ENCODE data around the gene PRCC. TPM values are rescaled to one million over a fixed set of nuclear protein-coding genes. Genes with fewer than 3 reads are reported as not detected.
A peak's percentile ranks its signal among the peaks of the same experiment; 100 is the strongest.

The PRCC gene
- total and polyA plus RNA-seq, 2 of the 8 experiments (the other 6 are each of a cell fraction or from before 2014, with no cell fraction given): 95.2 to 115 TPM

- H2AFZ ChIP-seq (ENCODE audit: low read length): no peak overlapping the region
- TF ChIP-seq NRF1 (IDR thresholded peaks at IDR 0.05; ENCODE audit: low read depth, low read length) (no peak), SP2 (IDR thresholded peaks at IDR 0.05; ENCODE audit: low read length) (no peak), SIX5 (IDR thresholded peaks at IDR 0.05; ENCODE audit: low read depth, low read length) (no peak), SAP30 (IDR thresholded peaks at IDR 0.05; ENCODE audit: insufficient read depth, insufficient replicate concordance, low read length) (no peak), JUND (IDR thresholded peaks at IDR 0.05; ENCODE audit: low read length) (no peak), POLR2A (IDR thresholded peaks at IDR 0.05; ENCODE audit: control extremely low read depth in 1 of 2, low read depth in 2 of 2, low read length in 2 of 2) (no peak), CHD1 (IDR thresholded peaks at IDR 0.05; ENCODE audit: low read depth, low read length) (no peak), BRCA1 (IDR thresholded peaks at IDR 0.05; ENCODE audit: low read depth, low read length) (no peak), KDM4A (IDR thresholded peaks at IDR 0.05; ENCODE audit: low read depth, low read length, severe bottlenecking) (no peak), CREB1 (IDR thresholded peaks at IDR 0.05) (no peak), TEAD4 (IDR thresholded peaks at IDR 0.05; ENCODE audit: low read depth, low read length) (no peak), EGR1 (IDR thresholded peaks at IDR 0.05; ENCODE audit: borderline replicate concordance, low read depth, low read length) (no peak), TAF7 (optimal IDR thresholded peaks at IDR 0.05; ENCODE audit: borderline replicate concordance, low read depth, low read length) (no peak), SP4 (IDR thresholded peaks at IDR 0.05; ENCODE audit: low read length) (no peak)
- TF ChIP-seq, protein P1, sequence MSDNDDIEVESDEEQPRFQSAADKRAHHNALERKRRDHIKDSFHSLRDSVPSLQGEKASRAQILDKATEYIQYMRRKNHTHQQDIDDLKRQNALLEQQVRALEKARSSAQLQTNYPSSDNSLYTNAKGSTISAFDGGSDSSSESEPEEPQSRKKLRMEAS (IDR thresholded peaks at IDR 0.05): no peak
These were observed 9.6 kb downstream of the PRCC start for GRCh38 chr1:156776942-156777341.

More at GRCh38 chr1:156776942-156777341, 9.6 kb downstream of the PRCC start:
- Histone ChIP-seq H3K4me2 (ENCODE audit: insufficient read depth in 1 of 2, low read depth in 2 of 2, low read length in 2 of 2) (no peak overlapping the region), H2BK120ac (replicated peaks; ENCODE audit: low read depth, low read length) (no peak overlapping the region), H2BK20ac (ENCODE audit: low read length) (no peak overlapping the region), H3K18ac (ENCODE audit: extremely low read depth, low read length) (no peak overlapping the region), H4K8ac (ENCODE audit: extremely low read depth, insufficient read depth, low read length) (no peak overlapping the region), H3K79me1 (ENCODE audit: low read depth, low read length) (peaks cover 11% of the 10 kb centered on the region; the same call in 1 of the 2 replicates), H2BK5ac (ENCODE audit: low read depth, low read length) (no peak overlapping the region), H3K27ac (ENCODE audit: low read depth, low read length) (no peak overlapping the region), H3K9ac (replicated peaks in 1 of 4; ENCODE audit: extremely low read depth in 1 of 4, low read depth in 3 of 4, low read length in 3 of 4) (0 out of 7 replicates have a peak overlapping the region, but pooled peaks of 1 of the 4 experiments have one; percentile 19), H3K36me3 (ENCODE audit: control insufficient read depth in 2 of 4, insufficient read depth in 4 of 4, low read length in 3 of 4) (peaks cover 0 to 12% (median 1%) of the 10 kb centered on the region in 4 experiments; a peak in 3 of 8 replicates), H3K56ac (replicated peaks; ENCODE audit: insufficient read length, low read depth, low read length) (no peak overlapping the region), H2BK12ac (ENCODE audit: low read depth, low read length) (no peak overlapping the region), H3K27me3 (replicated peaks in 1 of 4; ENCODE audit: control insufficient read depth in 3 of 4, extremely low read depth in 1 of 4, insufficient read depth in 3 of 4, low read length in 3 of 4) (no peaks in the 10 kb centered on the region), H3K9me3 (ENCODE audit: insufficient read depth in 2 of 2, low read depth in 1 of 2, low read length in 1 of 2) (no peaks in the 10 kb centered on the region), H3K4ac (replicated peaks; ENCODE audit: insufficient read length, low read depth, low read length) (no peak overlapping the region), H3K14ac (ENCODE audit: insufficient read length) (no peak overlapping the region), H3K23ac (ENCODE audit: insufficient read length) (no peak overlapping the region), H4K91ac (replicated peaks; ENCODE audit: insufficient read length, low read length) (no peak overlapping the region), H3K4me1 (replicated peaks in 1 of 4; ENCODE audit: control insufficient read depth in 3 of 4, insufficient read depth in 4 of 4, low read length in 3 of 4) (no peaks in the 10 kb centered on the region), H3K23me2 (ENCODE audit: low read depth, low read length) (no peaks in the 10 kb centered on the region), H4K5ac (ENCODE audit: insufficient read length, low read depth, low read length) (no peak overlapping the region), H3K79me2 (ENCODE audit: control insufficient read depth in 1 of 2, insufficient read depth in 2 of 2, low read length in 2 of 2) (peaks cover 11 to 87% of the 10 kb centered on the region in 2 experiments), H4K20me1 (replicated peaks in 1 of 2; ENCODE audit: control insufficient read depth in 1 of 2, insufficient read depth in 2 of 2, low read length in 2 of 2) (peaks cover 4 to 17% of the 10 kb centered on the region in 2 experiments), H2BK15ac (ENCODE audit: low read length) (no peak overlapping the region), H3K4me3 (ENCODE audit: extremely low read depth in 1 of 4, insufficient read depth in 2 of 4, low read depth in 3 of 4, low read length in 4 of 4) (no peak overlapping the region), H2AK5ac (ENCODE audit: low read depth, low read length) (no peak overlapping the region)
- 92% methylated on average over 4 of the region's 4 CpGs; no CpG with 5 or more reads in 1 of the 2 experiments for WGBS, 2 experiments (ENCODE audit: extremely low coverage in 1 of 2, insufficient coverage in 1 of 2, insufficient read length in 1 of 2, insufficient replicate concordance in 2 of 2, low coverage in 1 of 2, low lambda C conversion rate in 2 of 2, missing lambda C conversion rate in 1 of 2)
- ChIA-PET POLR2A (ENCODE audit: partially characterized antibody) (interaction anchor here (1.0 to 1.8 kb wide), 4 partner anchors 9 to 30 kb away, joined by 3 to 12 read pairs (median 5); partner anchors contain the start of genes HDGF and PRCC), CTCF (ENCODE audit: partially characterized antibody) (interaction anchor here (0.7 to 4.8 kb wide), 7 partner anchors 18 to 115 kb away, joined by 3 to 20 read pairs (median 3); no protein-coding TSS in a partner anchor)
- DNase-seq (ENCODE audit: low read depth in 1 of 2, low spot score in 2 of 2) (no peak), FAIRE-seq (no peak)
